Stomach (tissue), 4 donors: Measurements from ENCODE around the gene ANAPC2.

Source experiments
- EP300 ChIP-seq: sonication (generic); formaldehyde crosslinking; IDR thresholded peaks from one replicate; pipeline ENCODE4 v1.6.1; 2017; ENCODE audit warnings: antibody characterized with exemption
- POLR2A ChIP-seq, 4 donors: fragments of 450-650 bp; IDR thresholded peaks; one replicate each; pipeline ENCODE4 v1.6.1; 2016; ENCODE audit warnings: antibody characterized with exemption in 4 of 4, control low read depth in 2 of 4, mild to moderate bottlenecking in 1 of 4, moderate library complexity in 1 of 4
- POLR2AphosphoS5 ChIP-seq, 3 donors: sonication (generic); formaldehyde crosslinking; IDR thresholded peaks; one replicate each; pipeline ENCODE4 v1.6.1; 2016; ENCODE audit warnings: antibody characterized with exemption in 3 of 3
- TF ChIP-seq, protein P1 (sequence below), 7 experiments: fragments of 450-650 bp in 4 of 7; fragments of 200-600 bp in 3 of 7; sonication (generic) in 3 of 7; IDR thresholded peaks; one replicate each; pipeline ENCODE4 v1.5.1; 2016 to 2019; ENCODE audit warnings: antibody characterized with exemption in 7 of 7, control low read depth in 2 of 7, mild to moderate bottlenecking in 1 of 7

GRCh38 chr9:137176302-137177182 lies 11.8 kb downstream of the ANAPC2 start:
- TF ChIP-seq, protein P1, sequence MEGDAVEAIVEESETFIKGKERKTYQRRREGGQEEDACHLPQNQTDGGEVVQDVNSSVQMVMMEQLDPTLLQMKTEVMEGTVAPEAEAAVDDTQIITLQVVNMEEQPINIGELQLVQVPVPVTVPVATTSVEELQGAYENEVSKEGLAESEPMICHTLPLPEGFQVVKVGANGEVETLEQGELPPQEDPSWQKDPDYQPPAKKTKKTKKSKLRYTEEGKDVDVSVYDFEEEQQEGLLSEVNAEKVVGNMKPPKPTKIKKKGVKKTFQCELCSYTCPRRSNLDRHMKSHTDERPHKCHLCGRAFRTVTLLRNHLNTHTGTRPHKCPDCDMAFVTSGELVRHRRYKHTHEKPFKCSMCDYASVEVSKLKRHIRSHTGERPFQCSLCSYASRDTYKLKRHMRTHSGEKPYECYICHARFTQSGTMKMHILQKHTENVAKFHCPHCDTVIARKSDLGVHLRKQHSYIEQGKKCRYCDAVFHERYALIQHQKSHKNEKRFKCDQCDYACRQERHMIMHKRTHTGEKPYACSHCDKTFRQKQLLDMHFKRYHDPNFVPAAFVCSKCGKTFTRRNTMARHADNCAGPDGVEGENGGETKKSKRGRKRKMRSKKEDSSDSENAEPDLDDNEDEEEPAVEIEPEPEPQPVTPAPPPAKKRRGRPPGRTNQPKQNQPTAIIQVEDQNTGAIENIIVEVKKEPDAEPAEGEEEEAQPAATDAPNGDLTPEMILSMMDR (IDR thresholded peaks at IDR 0.05) = peak in 4 of 7 experiments; percentile 35 to 49 (median 40)
- no peak for TF ChIP-seq POLR2A (IDR thresholded peaks at IDR 0.05)
- TF ChIP-seq POLR2AphosphoS5 (IDR thresholded peaks at IDR 0.05) = no peak
- no peak for TF ChIP-seq EP300
